IPS-18a (cell line): Measurements from ENCODE around the gene CSF3.

Experiments
- H3K27ac ChIP-seq: one replicate; pipeline ENCODE4 v1.5.1; 2013; ENCODE audit warnings: low read length
- H3K27me3 ChIP-seq: one replicate; pipeline ENCODE4 v1.6.1; 2013; ENCODE audit warnings: mild to moderate bottlenecking, low read length; ENCODE audit not compliant: control insufficient read depth, insufficient read depth
- H3K36me3 ChIP-seq: one replicate; pipeline ENCODE4 v1.6.1; 2013; ENCODE audit warnings: low read depth, low read length; ENCODE audit not compliant: control insufficient read depth
- H3K4me1 ChIP-seq: one replicate; pipeline ENCODE4 v1.6.1; 2013; ENCODE audit warnings: low read depth, low read length; ENCODE audit not compliant: control insufficient read depth
- H3K4me3 ChIP-seq: one replicate; pipeline ENCODE4 v1.5.1; 2013; ENCODE audit warnings: low read length
- H3K9ac ChIP-seq: one replicate; pipeline ENCODE4 v1.6.1; 2013; ENCODE audit warnings: mild to moderate bottlenecking, low read length, moderate library complexity
- H3K9me3 ChIP-seq: one replicate; pipeline ENCODE4 v1.6.1; 2013; ENCODE audit warnings: low read depth, low read length; ENCODE audit not compliant: control insufficient read depth

The CSF3 gene

DNA sequence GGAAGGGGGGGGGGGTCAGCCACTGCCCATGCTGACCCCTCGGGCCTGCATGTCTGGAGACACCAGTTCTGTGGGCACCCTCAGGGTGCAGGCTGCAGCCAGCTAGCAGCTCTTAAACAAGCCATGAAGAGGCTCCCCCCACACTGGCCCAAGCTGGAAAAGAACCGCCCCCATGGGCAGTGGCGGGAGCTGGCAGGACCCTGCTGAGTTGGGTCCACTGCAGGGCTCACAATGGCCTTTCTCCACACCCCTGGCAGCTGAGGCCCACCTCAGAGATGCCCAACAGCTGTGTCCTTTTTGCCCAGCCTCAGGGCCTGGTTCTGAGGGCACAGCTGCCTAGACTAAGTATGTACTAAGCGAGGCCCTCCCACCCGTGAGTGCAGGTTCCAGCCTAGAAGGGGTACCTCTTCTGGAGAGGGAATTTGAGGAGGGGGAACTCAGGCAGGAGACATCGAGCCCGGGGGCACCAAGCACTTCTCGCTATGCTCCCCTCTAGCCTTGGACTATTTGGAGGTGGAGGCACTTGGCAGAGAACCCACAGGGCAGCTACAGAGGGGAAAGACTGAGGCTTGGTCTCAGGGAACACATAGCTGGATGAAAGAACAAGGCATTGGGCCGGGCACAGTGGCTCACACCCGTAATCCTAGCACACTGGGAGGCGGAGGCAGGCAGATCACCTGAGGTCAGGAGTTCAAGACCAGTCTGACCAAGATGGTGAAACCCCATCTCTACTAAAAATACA, 50.7 kb downstream of the CSF3 start:
- H3K4me1 ChIP-seq = peaks cover 51% of the 10 kb centered on the region
- no peak overlapping the region for H3K27ac ChIP-seq
- no peaks in the 10 kb centered on the region for H3K36me3 ChIP-seq
- no peak overlapping the region for H3K9ac ChIP-seq
- peaks cover 25% of the 10 kb centered on the region for H3K27me3 ChIP-seq
- no peaks in the 10 kb centered on the region for H3K9me3 ChIP-seq
- no peak overlapping the region for H3K4me3 ChIP-seq
